ENCODE data around the gene PNRC1. TPM values are rescaled to one million over a fixed set of nuclear protein-coding genes. Genes with fewer than 3 reads are reported as not detected.
"Not testable (repeated sequence)": the region's sequence is repeated elsewhere in the genome, so short reads cannot be mapped to it uniquely, and the experiment has no call there.

Gene PNRC1
- total RNA-seq, 2 donors from 2014 or later, result 217 to 297 TPM

GRCh38 chr6:89035252-89036101 is 45.1 kb upstream of the PNRC1 start:
- peak; percentile 6 for TF ChIP-seq CTCF (IDR thresholded peaks at IDR 0.05)
- ATAC-seq (ENCODE audit: insufficient number of reproducible peaks, low FRiP score, low read depth), result peak; percentile 78
- H3K4me3 ChIP-seq, result peak overlapping the region; percentile 53
- peaks cover 3% of the 10 kb centered on the region for H3K9me3 ChIP-seq
- DNase-seq (ENCODE audit: low spot score), result peak; percentile 84
- H3K36me3 ChIP-seq, result no peaks in the 10 kb centered on the region
- H3K27ac ChIP-seq, result peak overlapping the region; percentile 89 to 90
- H3K27me3 ChIP-seq (replicated peaks; ENCODE audit: insufficient read depth), result no peaks in the 10 kb centered on the region
- H3K4me1 ChIP-seq (ENCODE audit: control insufficient read depth in 1 of 2, low read depth in 2 of 2), result peaks cover 17 to 41% of the 10 kb centered on the region in 2 donors

- no peak overlapping the region for H3K4me3 ChIP-seq
- DNase-seq (ENCODE audit: low spot score), result no peak
- H3K36me3 ChIP-seq, result no peaks in the 10 kb centered on the region
- peaks cover 17 to 39% of the 10 kb centered on the region in 2 donors for H3K4me1 ChIP-seq (ENCODE audit: control insufficient read depth in 1 of 2, low read depth in 2 of 2)
- peak overlapping the region in 1 of 2 donors; percentile 89 for H3K27ac ChIP-seq
- H3K9me3 ChIP-seq, result peaks cover 3% of the 10 kb centered on the region
- no peak for TF ChIP-seq CTCF (IDR thresholded peaks at IDR 0.05)
- no peak for ATAC-seq (ENCODE audit: insufficient number of reproducible peaks, low FRiP score, low read depth)
- no peaks in the 10 kb centered on the region for H3K27me3 ChIP-seq (replicated peaks; ENCODE audit: insufficient read depth)
Measured at GRCh38 chr6:89037141-89037900, 43.2 kb upstream of the PNRC1 start.

DNA sequence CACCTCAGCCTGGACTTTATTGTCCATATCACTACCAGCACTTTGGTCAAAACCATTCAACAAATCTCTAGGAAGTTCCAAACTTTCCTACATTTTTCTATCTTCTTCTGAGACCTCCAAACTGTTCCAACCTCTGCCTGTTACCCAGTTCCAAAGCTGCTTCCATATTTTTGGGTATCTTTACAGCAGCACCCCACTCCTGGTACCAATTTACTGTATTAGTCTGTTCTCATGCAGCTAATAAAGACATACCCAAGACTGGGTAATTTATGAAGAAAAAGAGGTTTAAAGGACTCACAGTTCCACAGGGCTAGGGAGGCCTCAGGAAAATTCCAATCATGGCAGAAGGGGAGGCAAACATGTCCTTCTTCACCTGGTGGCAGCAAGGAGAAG is 42.7 kb upstream of the PNRC1 start:
- not testable (repeated sequence) for H3K27me3 ChIP-seq (replicated peaks; ENCODE audit: insufficient read depth); H3K27ac ChIP-seq; H3K36me3 ChIP-seq; H3K9me3 ChIP-seq; DNase-seq (ENCODE audit: low spot score); H3K4me3 ChIP-seq; ATAC-seq (ENCODE audit: insufficient number of reproducible peaks, low FRiP score, low read depth)
- peaks cover 17 to 33% of the 10 kb centered on the region in 2 donors for H3K4me1 ChIP-seq (ENCODE audit: control insufficient read depth in 1 of 2, low read depth in 2 of 2)

GRCh38 chr6:89042664-89043063 is 37.9 kb upstream of the PNRC1 start:
- no peaks in the 10 kb centered on the region for H3K27me3 ChIP-seq (replicated peaks; ENCODE audit: insufficient read depth)
- no peak overlapping the region for H3K4me3 ChIP-seq
- ATAC-seq (ENCODE audit: insufficient number of reproducible peaks, low FRiP score, low read depth) (no peak), DNase-seq (ENCODE audit: low spot score) (no peak)
- H3K4me1 ChIP-seq (ENCODE audit: control insufficient read depth in 1 of 2, low read depth in 2 of 2), result no peaks in the 10 kb centered on the region
- no peak overlapping the region for H3K27ac ChIP-seq
- H3K9me3 ChIP-seq, result peaks cover 3% of the 10 kb centered on the region
- no peak for TF ChIP-seq CTCF (IDR thresholded peaks at IDR 0.05)
- H3K36me3 ChIP-seq, result no peaks in the 10 kb centered on the region

GRCh38 chr6:89044328-89045010 is 36.1 kb upstream of the PNRC1 start:
- Histone ChIP-seq H3K27ac (no peak overlapping the region), H3K36me3 (no peaks in the 10 kb centered on the region), H3K4me3 (no peak overlapping the region), H3K27me3 (replicated peaks; ENCODE audit: insufficient read depth) (no peaks in the 10 kb centered on the region), H3K4me1 (ENCODE audit: control insufficient read depth in 1 of 2, low read depth in 2 of 2) (no peaks in the 10 kb centered on the region), H3K9me3 (no peaks in the 10 kb centered on the region)
- no peak for TF ChIP-seq CTCF (IDR thresholded peaks at IDR 0.05)
- ATAC-seq (ENCODE audit: insufficient number of reproducible peaks, low FRiP score, low read depth), result no peak
- no peak for DNase-seq (ENCODE audit: low spot score)

Measured in thoracic aorta (tissue), 2 donors.